Smooth muscle cell (in vitro differentiated cells): Measurements from ENCODE around the gene TWIST1. TPM values are rescaled to one million over a fixed set of nuclear protein-coding genes. Genes with fewer than 3 reads are reported as not detected.
A peak's percentile ranks its signal among the peaks of the same experiment; 100 is the strongest.

Source experiments
- DNase-seq: peaks from one replicate; lab custom pipeline; 2025; ENCODE audit not compliant: unreplicated experiment; lab: John Stamatoyannopoulos, UW
- H2AFZ ChIP-seq: fragments of 200-600 bp; sonication (generic); 2 replicates; pipeline ENCODE4 v1.6.0; 2016; ENCODE audit warnings: antibody characterized with exemption, low read depth, mild to moderate bottlenecking
- H3F3A ChIP-seq: fragments of 200-600 bp; sonication (generic); 2 replicates; pipeline ENCODE4 v1.6.0; 2017; ENCODE audit warnings: antibody characterized with exemption, low read depth
- H3K27ac ChIP-seq: fragments of 200-600 bp; sonication (generic); 2 replicates; pipeline ENCODE4 v1.5.1; 2016; ENCODE audit warnings: low read depth, mild to moderate bottlenecking
- H3K27me3 ChIP-seq: fragments of 200-600 bp; sonication (generic); 2 replicates; pipeline ENCODE4 v1.6.1; 2016; ENCODE audit warnings: low read depth, mild to moderate bottlenecking
- H3K36me3 ChIP-seq: fragments of 200-600 bp; sonication (generic); 2 replicates; pipeline ENCODE4 v1.5.1; 2016; ENCODE audit warnings: low read depth
- H3K4me1 ChIP-seq: fragments of 200-600 bp; sonication (generic); 2 replicates; pipeline ENCODE4 v1.5.1; 2016; ENCODE audit warnings: low read depth
- H3K4me2 ChIP-seq: fragments of 200-600 bp; sonication (generic); 2 replicates; pipeline ENCODE4 v1.6.0; 2016; ENCODE audit warnings: mild to moderate bottlenecking
- H3K4me3 ChIP-seq: fragments of 200-600 bp; sonication (generic); 2 replicates; pipeline ENCODE4 v1.5.1; 2016; ENCODE audit warnings: mild to moderate bottlenecking
- H3K79me2 ChIP-seq: fragments of 200-600 bp; sonication (generic); 2 replicates; pipeline ENCODE4 v1.6.0; 2016; ENCODE audit warnings: low read depth, mild to moderate bottlenecking
- H3K9ac ChIP-seq: fragments of 200-600 bp; sonication (generic); 2 replicates; pipeline ENCODE4 v1.6.0; 2016; ENCODE audit warnings: low read depth
- H3K9me3 ChIP-seq: fragments of 200-600 bp; sonication (generic); replicated peaks from 2 replicates; pipeline ENCODE4 v1.5.1; 2016; ENCODE audit warnings: low read depth
- H4K20me1 ChIP-seq: fragments of 200-600 bp; sonication (generic); 2 replicates; pipeline ENCODE4 v1.6.0; 2016; ENCODE audit warnings: low read depth
- WGBS: methylation state at CpG from one replicate; pipeline ENCODE4 v1.1.7; 2016; ENCODE audit warnings: low lambda C conversion rate; 5-methylcytosine and 5-hydroxymethylcytosine counted together
- polyA plus RNA-seq: library from polyadenylated mRNA; unstranded; fragments of >200 nt; fragmentation: Nextera tagmentation; extraction: Ambion mirVana; gene quantifications from 2 replicates; pipeline ENCODE4 v1.2.1, GENCODE V29; 2016
- total RNA-seq: library from RNA; depleted of rRNA; stranded (reverse); fragments of >200 nt; gene quantifications from 2 replicates; pipeline ENCODE4 v1.2.3, GENCODE V29; 2014
- TF ChIP-seq, protein P1 (sequence below): fragments of 200-600 bp; sonication (generic); IDR thresholded peaks from 2 replicates; pipeline ENCODE4 v1.5.1; 2017; ENCODE audit warnings: borderline replicate concordance, mild to moderate bottlenecking, antibody characterized with exemption; ENCODE audit not compliant: insufficient read depth, poor library complexity, severe bottlenecking

TWIST1 gene
- total and polyA plus RNA-seq, 2 experiments from 2014 or later = 51.3 to 58.0 TPM

DNA sequence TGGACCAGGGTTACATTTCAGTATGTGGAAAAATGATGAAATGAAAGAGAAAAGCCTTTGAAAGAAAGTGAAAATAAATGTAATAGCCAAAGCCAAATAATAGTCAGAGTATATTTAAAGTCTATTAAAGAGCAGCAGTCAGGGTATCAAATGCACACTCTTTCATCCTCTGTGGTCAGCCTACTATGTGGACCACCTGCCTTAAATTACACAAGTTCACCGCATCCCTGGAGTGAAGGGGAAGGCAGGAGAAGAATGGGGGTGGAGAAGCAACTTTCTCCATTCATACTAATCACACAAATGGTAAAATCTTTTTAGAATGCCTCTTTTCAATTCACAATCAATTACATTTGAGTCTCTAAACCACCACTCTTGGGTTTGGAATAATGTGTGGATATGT, 16.0 kb downstream of the TWIST1 start:
- H3K9me3 ChIP-seq = no peaks in the 10 kb centered on the region
- peaks cover 21% of the 10 kb centered on the region for H3K79me2 ChIP-seq

DNA sequence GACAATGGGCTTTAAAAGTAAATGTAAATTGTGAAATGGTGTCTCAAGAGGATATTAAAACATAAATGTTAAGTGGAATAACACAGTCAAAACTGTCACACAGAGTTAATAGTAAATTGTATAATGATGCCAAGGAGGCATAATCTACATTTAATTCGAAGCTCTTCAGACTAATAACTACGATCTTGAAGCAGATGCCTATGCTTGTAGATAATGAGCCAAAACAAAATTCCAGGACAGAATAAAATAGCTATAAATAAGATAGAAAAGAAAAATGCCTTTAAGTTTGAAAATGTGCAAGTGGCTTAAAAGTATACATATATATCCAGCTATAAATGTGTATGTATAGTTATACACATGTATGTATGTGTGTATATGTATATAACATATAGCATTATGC, 17.5 kb downstream of the TWIST1 start:
- TF ChIP-seq, protein P1, sequence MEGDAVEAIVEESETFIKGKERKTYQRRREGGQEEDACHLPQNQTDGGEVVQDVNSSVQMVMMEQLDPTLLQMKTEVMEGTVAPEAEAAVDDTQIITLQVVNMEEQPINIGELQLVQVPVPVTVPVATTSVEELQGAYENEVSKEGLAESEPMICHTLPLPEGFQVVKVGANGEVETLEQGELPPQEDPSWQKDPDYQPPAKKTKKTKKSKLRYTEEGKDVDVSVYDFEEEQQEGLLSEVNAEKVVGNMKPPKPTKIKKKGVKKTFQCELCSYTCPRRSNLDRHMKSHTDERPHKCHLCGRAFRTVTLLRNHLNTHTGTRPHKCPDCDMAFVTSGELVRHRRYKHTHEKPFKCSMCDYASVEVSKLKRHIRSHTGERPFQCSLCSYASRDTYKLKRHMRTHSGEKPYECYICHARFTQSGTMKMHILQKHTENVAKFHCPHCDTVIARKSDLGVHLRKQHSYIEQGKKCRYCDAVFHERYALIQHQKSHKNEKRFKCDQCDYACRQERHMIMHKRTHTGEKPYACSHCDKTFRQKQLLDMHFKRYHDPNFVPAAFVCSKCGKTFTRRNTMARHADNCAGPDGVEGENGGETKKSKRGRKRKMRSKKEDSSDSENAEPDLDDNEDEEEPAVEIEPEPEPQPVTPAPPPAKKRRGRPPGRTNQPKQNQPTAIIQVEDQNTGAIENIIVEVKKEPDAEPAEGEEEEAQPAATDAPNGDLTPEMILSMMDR = no peak
- DNase-seq = no peak
- no peak overlapping the region for H2AFZ ChIP-seq
- H3K4me2 ChIP-seq = no peak overlapping the region
- no peaks in the 10 kb centered on the region for H3F3A ChIP-seq
- H3K9me3 ChIP-seq = no peaks in the 10 kb centered on the region
- no peaks in the 10 kb centered on the region for H4K20me1 ChIP-seq
- H3K4me3 ChIP-seq = no peak overlapping the region
- no peak overlapping the region for H3K9ac ChIP-seq
- no peaks in the 10 kb centered on the region for H3K27me3 ChIP-seq
- H3K79me2 ChIP-seq = peaks cover 23% of the 10 kb centered on the region
- no peaks in the 10 kb centered on the region for H3K4me1 ChIP-seq
- H3K36me3 ChIP-seq = no peaks in the 10 kb centered on the region
- no peak overlapping the region for H3K27ac ChIP-seq
- WGBS = 77% methylated on average over 2 of the region's 2 CpGs

More for the DNA sequence above, 16.0 kb downstream of the TWIST1 start:
- no peak overlapping the region for H3K4me2 ChIP-seq
- H3F3A ChIP-seq = no peaks in the 10 kb centered on the region
- H3K27ac ChIP-seq = no peak overlapping the region
- H3K4me1 ChIP-seq = peaks cover under 1% of the 10 kb centered on the region
- H2AFZ ChIP-seq = no peak overlapping the region
- H3K4me3 ChIP-seq = no peak overlapping the region
- H3K27me3 ChIP-seq = peaks cover under 1% of the 10 kb centered on the region
- no peaks in the 10 kb centered on the region for H4K20me1 ChIP-seq
- no peaks in the 10 kb centered on the region for H3K36me3 ChIP-seq
- TF ChIP-seq, protein P1 = no peak
- no peak overlapping the region for H3K9ac ChIP-seq
- DNase-seq = no peak
- WGBS = 100% methylated on average over 1 of the region's 1 CpG

DNA sequence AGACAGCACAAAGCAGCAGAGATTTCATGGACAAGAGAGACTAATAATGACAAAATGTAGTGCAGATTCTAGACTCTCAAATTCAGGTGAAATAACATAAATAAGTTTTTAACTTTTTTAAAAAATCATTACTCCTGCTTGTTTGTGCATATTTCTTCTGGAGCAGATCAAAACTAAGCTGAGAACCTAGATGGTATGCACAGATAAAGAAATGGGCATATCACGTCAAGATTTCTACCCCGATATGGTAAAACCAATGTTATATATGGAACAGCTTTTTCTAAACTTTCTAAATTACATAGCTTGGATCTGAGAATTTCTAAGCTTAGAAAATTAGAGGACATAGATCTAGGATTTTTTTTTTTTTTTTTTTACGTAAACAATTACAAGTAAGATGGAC, 18.2 kb downstream of the TWIST1 start:
- peaks cover 20% of the 10 kb centered on the region for H3K79me2 ChIP-seq
- no peak overlapping the region for H3K9ac ChIP-seq
- no peak overlapping the region for H3K4me3 ChIP-seq

DNA sequence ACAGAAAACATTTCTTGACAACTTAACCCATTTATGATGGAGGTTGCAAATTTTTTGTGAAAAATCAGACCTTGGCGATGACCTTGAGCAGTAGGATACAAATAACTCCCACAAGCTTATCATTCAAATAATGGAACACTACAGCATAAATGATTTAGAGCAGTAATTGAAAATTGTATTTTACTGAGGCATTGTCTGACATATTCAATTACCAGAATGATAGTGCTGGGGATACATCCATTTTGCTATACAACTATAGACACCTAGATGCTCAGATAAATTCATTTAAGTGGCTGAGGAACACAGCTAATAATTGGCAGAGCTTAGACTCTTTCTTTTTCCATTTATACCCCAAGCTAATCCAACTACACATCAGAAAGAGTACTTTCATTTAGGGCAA, 18.9 kb downstream of the TWIST1 start:
- Histone ChIP-seq H3K4me2 (peak overlapping the region; percentile 9), H3K27ac (no peak overlapping the region), H2AFZ (no peak overlapping the region), H4K20me1 (no peaks in the 10 kb centered on the region), H3K79me2 (peaks cover 18% of the 10 kb centered on the region), H3K4me1 (no peaks in the 10 kb centered on the region), H3K27me3 (no peaks in the 10 kb centered on the region), H3F3A (no peaks in the 10 kb centered on the region), H3K36me3 (no peaks in the 10 kb centered on the region), H3K9ac (no peak overlapping the region), H3K9me3 (no peaks in the 10 kb centered on the region), H3K4me3 (no peak overlapping the region)
- TF ChIP-seq, protein P1 = no peak
- 95% methylated on average over 1 of the region's 1 CpG for WGBS
- DNase-seq = no peak

More for the DNA sequence above, 18.2 kb downstream of the TWIST1 start:
- Histone ChIP-seq H3K9me3 (no peaks in the 10 kb centered on the region), H3K27me3 (no peaks in the 10 kb centered on the region), H3F3A (no peaks in the 10 kb centered on the region), H2AFZ (no peak overlapping the region), H3K4me2 (no peak overlapping the region), H3K36me3 (no peaks in the 10 kb centered on the region), H3K27ac (no peak overlapping the region), H4K20me1 (no peaks in the 10 kb centered on the region), H3K4me1 (no peaks in the 10 kb centered on the region)
- 92% methylated on average over 3 of the region's 3 CpGs for WGBS
- TF ChIP-seq, protein P1 = no peak
- DNase-seq = no peak
